AG08395 (cell line): Measurements from ENCODE around the gene RPP25L.
A peak's percentile ranks its signal among the peaks of the same experiment; 100 is the strongest.

ENCODE experiments used
- DNase-seq: peaks from one replicate; pipeline ENCODE4 v3.0.0; 2012; ENCODE audit warnings: mixed read lengths, low spot score

The RPP25L gene

DNA sequence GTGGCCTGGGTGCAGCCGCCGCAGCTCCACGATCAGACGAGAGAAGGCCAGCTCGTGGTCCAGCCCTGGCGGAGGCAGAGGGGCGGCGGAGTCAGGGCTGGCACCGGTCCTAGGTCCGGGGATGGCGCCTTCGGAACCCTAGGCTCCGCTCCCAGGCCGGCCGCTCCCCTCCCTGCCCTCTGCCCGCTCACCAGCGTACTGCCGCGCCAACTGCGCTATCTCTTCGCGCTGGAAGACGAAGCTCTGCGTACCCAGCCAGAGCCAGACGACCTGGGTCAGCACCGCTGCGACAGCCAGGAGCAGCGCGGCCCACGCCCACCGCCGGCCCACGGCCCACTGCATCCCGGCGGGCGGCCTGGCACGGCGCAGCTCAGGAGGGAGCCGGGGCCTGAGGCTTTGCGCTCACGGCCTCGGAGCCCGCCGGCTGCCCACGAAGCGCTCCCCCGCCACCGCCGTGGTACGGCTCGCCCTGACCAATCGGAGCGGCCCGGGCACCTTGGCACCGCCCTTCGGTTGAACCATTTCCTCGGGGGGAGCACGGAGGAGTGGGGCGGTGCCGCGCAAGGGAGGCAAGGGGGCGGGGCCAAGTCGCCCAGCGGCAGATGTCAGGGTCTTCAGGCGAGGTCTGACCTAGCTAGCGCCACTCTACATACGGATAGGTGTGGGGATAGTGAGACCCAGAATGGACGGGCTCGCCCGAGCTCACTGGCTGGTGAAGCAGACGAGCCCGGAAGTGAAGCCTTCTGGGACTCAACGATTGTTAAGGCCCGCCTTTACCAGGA, 25.6 kb upstream of the RPP25L start, which contains the start of gene SIGMAR1:
Gene SIGMAR1, minus strand, starts transcription at position 432 of the 782 bp plus-strand sequence. Its CDS starts 90 bp downstream, at position 342.
- DNase-seq: peak; percentile 96

DNA sequence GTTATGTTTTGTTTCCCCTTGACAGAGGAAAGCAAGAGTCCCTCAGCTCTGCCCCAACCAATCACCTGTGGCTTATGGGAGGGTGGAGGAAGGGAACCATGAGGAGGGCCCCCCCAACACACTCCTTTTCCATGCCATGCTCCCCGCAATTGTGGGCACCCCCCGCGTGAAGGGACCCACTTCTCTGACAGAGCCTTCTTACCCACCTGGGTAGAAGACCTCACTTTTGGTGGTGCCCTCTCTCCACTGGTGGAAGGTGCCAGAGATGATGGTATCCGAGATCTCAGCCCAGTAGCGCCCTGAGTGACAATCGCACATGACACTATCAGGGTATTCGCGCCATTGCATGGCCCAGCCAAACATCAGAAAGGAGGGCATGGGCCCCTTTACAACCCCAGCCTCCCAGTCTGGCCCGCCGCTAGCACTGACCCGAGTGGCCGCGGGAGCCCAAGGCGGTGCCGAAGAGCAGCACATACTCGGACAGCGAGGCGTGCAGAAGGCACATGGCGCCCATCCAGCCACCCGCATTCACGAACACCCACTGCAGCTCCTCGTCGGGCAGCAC, 25.0 kb upstream of the RPP25L start:
- DNase-seq: peak; percentile 45

DNA sequence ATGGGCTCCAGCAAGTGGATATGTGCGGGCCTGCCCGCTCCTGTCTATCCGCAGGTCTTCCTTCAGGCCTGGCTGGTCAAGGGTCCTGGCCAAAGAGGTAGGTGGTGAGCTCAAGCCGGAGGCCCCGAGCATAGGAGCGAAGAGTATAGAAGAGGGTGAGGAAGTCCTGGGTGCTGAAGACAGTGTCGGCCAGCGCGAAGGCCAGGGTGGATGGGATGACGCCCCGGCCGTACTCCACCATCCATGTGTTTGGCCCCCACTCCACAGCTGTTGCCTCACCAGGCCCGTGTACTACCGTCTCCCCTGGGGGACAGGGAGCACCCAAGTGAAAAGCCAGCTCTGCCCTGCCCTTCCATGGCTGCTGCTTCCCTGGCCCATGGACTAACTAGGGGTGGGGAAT, 23.7 kb upstream of the RPP25L start:
- DNase-seq: no peak

DNA sequence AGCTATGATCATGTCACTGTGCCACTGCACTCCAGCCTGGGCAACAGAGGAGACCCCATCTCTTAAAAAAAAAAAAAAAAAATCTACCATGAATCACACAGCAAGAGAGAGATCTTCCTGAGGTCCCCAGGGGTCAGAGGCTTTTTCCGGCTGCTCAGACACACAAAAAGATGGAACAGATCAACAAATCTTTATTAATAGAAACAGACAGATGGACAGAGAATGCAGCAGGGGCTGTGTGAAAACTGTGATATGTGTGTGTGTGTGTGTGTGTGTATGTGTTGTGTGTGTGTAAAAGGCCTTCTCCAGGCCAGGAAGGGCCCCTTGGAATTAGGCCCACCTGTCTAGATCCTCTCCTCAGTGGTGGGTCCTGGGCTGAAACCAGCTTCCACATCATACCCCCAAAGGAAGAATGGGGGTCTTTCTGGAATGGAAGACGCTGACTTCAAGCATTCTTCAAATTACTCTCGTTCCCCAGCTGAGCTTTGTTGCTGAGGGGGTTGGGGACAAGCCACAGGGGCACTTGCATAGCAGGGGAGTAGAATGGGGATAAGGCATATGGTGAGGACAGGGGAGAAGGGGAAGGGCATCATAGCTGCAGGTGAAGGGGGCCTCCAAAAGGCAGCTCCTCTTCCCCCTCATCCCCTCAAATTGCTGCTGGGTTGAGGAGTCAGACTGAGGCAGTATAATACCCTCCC, 22.8 kb upstream of the RPP25L start:
- DNase-seq: no peak

DNA sequence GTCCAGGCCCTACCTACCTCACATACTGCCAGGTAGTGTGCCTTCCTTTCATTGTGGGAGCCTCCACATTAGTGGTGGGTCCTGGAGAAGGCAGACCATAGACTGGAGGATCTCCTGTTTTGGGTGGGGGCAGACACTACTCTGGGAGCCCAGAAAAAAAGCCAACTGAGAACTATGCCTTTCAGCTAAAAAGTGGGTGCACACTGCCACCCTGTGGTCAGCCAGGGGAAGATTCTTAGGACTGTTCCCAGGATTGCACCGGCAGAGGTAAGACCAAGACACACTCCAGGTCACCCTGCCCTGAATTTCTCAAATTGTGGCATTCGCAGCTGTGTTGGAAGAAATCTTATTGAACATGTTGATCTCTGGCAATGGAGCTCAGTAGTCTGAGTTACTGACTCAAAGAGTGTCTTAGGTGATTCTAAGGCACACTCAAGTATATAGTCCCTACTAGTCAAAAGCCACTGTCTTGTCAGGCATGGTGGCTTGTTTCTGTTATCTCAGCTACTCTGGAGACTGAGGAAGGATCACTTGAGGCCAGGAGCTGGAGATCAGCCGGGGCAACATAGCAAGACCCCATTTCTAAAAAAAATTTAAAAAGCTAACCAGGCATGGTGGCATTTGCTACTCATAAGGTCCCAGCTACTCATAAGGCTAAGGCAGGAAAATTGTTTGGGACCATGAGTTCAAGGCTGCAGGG, 22.1 kb upstream of the RPP25L start:
- peak; percentile 77 for DNase-seq

DNA sequence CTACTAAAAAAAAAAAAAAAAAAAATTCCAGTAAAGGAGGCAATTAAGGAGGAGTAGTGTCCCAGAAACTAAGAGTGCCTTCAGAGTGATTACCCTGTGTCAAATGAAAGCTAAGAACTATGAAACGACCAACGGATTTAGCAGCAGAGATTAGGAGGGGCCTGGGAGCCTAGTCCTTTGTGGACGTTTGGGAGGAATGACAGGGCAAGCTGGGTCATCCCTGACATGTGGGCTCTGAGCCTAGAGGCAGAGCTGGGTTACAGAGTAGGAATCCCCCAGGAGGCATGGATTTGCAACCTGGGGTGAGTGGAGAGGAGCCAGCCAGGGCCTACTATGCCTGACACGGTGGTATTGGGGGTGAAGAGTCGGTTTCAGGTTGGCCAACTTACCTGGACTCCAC, 21.3 kb upstream of the RPP25L start:
- DNase-seq: no peak

DNA sequence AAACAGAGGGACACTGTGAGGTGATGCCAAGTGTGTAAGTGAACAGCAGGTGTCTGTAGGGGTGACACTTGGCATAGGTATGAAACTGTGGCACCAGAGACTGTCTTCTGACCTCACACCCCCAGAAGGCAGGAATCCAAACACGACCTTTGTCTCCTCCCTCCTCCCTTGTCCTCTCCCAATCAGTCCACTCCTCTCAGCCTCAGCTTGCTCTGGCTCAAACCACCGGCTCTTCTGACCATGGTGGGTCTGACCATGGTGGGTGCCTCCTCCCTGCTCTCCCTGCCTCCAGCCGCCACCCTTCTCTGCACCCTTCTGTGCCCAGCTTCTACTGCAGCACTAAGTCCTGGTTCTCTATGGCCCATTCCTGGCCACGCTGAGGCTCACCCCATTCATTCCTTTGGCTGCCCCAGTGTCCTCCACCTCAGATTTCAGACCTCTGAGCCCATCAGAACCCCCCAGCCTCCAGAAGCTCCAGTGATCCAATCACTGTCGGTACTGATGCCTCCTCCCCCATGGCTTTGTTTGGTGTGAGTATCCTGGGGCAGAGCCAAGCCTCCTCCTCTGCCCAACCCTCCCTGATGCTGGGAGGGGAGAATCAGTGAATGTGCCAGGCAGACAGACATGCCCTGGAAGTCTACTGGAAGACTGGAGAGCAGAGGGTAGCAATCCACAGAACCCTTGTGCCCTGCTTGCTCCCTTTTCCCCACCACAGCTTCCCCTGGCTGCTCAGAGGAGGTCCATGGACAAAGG, 18.7 kb upstream of the RPP25L start:
- DNase-seq: no peak

DNA sequence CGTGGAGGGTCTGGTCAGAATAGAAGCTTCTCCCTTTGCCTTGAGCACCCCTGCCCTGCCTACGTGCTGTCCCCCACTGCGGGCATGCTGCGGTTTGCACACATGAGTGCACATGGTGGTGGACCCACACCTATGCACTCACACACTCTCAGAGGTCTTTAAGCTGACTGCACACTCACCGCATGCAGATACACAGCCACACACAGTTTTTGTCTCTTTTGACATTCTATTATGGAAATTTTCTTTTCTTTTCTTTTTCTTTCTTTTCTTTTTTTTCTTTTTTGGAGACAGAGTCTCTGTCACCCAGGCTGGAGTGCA, 17.6 kb upstream of the RPP25L start:
- no peak for DNase-seq

DNA sequence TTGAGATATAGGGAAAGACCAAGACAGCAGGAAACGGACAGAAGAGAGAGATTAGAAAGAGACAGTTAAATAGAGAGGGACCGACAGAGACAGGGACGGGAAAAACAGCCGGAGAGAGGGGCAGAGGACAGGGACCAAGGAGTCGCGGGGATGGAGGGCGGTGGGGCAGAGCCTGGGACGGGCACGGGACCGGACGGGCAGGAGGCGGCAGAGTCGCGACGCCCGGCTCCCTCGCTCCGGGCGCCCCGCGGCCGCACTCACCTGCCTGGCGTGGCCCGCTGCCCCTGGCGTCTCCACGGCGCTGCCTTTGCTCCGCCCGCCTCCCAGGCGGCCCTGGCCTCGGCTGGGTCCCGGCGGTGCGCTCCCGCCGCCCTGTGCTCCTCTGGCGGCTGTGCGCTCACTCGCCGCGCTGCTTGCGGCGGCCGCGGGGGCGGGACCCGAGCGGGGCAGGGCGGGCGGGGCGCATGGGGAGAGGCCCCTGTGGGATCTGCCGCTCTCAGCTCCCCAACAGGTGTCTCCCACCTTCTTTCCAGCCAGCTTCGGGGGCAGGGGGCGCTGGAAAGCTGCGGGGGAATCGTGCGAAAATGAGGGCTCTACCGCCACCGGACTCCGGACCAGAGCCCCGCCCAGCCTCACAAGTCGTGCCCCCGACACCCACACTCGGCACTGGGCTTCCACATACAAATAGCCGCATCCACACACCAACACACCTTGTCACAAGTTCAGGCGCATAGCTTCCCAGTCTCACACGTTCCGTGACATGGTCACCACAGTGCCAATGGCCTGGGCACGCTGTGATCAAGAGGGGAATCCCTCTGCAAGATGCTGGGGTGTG, 17.0 kb upstream of the RPP25L start, which contains the start of gene ARID3C:
Gene ARID3C, minus strand, starts transcription at position 411 of the 835 bp plus-strand sequence. CDS start 1,052 bp downstream, outside the sequence.
- DNase-seq: peak; percentile 39

DNA sequence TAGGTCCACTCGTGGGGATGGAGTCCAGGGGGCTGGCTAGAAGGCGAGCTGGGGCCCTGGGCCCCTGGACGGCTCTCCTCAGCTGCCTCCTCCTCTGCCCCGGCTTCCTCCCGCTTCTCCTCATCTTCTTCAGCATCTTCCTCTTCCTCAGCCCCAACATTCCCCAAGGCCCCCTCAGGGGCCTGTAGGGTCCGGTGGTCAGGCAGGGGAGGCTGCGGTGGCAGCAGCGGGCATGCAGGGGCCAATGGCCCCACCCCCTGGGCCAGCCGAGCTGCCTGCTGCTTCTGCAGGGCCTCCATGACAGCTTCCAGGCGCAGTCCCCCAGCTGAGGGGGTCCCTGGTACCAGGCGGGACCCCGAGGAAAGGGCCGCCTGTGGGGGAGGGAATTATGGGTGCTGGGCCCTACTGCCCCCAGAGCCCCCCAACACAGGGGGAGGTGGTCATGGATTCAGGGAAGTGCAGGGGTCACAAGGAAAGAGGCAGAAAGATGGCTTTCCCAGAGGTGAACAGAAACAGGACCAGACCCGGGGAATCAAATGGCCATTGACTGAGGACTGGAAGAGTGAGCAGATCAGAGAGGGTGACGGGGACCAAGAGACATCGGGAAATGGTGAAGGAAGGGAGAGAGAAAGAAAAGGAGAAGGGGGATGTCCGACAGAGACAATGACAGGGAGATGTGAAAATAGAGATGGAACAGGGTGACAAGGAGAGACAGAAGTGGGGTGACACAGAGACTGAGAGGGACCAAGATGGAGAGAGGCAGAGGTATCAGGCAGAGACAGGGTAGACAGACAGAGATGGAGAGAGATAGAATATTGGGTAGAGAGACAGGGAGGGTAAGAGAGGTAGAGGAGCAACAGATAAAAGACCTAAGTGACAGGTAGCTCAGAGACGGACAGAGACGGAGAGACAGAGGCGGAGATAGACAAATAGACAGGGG, 16.1 kb upstream of the RPP25L start:
- no peak for DNase-seq

DNA sequence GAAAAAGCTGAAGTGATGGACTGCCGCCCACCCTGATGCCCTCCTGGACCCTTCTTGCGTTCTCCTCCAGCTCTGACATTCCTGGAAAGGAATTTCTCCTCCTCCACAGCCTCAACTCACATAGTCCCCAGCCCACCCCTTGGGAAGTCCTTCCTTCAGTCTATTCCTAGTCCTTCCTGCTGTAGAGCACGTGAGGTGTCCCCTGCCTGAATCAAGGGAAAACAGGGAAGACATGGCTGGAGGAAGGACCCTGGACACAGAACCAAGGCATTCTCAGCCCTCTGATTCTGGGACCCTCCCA, 13.2 kb upstream of the RPP25L start:
- no peak for DNase-seq

DNA sequence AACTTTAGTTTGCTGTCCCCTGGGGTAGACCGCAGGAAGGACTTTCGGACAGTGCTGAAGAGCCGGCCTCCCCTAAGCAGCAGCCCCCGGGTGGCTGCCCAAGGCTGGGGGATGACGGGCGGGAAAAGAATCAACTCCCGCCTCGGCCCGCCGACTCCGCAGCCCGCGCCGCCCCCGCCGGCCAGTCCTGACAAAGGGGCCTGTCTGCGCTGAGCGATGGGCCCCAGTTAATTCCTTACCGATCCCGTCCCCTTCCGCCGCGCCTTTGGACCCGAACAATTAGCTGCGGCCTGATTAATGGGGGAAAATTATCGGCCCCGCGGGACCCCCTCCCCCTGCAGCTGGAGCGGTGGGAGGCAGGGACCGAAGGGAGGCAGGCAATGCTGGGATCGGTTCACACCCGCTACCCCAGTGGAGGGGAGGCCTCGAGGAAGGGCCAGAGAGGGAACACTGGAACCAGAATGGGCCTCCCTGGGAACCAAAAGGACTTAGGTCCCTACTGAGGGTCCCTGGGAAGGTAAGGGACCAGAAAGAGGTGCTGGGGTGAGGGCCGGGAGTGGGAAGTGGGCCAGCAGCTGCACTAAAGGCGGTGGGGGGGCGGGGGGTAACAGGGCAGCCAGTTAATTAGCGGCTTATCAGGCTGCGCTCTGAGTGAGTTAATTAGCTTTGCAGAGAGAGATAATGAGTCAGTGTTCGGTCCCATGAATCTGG, 12.7 kb upstream of the RPP25L start:
- no peak for DNase-seq

DNA sequence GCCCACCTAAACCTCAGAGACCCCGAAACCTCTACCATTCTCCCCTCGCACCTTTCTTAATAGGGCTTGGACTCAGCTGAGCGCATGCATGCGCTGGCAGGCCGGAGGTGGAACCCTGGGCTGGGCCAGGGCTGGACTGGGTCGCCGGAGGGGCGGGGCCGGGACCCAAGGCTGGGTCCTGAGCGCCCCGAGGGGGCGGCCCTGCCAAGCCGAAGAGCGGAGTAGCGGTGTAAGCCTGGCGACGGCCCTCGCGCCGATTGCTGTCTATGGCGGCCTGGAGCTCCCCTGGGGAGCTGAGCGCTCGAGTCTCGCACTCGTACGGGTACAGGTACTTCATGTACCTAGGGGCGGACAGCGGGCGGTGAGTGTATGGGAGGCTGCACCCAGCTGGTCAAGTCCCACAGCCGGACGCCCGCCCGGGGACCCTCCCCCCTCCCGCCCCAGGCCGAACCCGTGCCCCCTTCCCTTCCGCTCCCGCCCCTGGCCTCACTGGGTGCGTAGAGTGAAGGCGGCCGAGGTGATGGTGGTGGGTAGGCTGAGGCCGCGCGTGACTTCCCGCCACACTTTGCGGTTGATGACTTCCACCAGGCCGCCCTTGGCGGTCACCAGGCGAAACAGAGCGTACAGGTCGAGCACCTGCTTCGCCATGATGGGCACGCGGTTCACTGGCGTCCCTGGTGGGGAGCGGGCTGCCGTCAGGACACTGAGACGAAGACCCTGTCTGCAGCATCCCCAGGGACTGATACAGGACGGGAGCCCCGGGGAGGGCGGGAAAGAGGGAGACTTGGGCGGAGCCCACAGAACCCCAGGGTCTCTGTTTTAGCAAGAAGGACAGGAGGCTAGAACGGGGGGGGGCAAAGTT, 11.7 kb upstream of the RPP25L start:
- no peak for DNase-seq

DNA sequence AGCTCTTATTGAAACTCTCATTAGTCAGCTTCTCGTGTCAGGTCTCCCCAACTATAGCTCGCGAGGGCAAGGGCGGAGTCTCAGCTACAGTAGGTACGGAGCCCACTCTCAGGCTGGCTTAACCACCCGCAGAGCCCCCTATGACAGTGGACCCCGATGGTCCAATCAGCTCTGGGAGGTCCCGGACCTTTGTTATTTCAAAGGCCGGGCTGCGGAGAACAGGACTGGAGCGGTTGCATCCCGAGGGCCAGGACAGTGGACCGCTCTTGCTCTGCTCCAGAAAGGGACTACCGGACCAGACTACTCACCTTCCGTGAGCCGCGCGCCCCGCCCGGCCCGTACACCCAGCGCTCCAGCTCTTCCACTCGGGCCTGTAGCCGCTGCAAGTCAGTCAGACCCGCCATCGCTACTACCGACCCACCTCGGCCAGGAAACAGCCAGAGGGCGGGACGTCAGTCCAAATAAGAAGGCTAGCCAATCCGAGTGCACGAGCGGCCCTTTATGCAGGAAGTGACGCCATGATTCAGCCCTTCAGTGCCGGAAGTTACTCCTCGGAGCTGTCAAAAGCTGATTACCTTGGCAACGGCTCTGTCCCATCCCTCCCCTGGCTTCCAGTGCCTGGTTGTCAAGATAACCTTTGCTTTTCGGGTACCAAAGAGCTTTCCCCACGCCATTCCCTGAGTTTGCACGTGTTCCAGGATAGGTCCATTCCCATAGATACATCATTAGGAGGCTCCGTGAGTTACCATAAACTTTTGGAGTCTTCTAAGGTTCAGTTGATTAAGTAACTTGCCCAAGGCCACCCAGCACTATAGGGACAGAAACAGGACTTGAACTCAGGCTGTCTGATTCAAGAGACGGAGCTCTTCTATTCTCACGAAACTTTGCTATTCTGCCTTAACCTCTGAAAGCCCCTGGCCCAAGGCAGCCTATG, 8.4 kb upstream of the RPP25L start, which contains the start of gene DCTN3:
Gene DCTN3, minus strand, starts transcription at position 435 of the 934 bp plus-strand sequence. Its CDS starts 31 bp downstream, at position 404.
- DNase-seq: peak; percentile 98

DNA sequence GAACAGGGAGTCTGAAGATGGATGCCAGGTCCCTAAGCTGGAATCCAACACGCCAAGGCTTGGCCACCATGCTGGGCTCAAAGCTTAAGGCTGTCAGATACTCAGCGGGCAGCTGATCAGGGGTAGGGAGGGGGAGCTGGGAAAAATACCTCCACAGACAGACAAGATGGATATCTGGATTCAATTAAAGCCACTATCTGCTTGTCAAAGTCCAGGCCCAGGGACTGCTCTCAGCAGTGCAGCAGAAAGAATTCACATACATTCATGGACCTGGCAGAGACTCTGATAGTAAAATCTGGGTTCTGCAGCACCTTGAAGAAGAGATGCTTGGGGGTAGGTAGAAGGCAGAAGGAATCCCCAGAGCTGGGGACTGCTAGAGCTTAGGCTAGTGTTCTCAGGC, 3.2 kb upstream of the RPP25L start:
- DNase-seq: no peak

DNA sequence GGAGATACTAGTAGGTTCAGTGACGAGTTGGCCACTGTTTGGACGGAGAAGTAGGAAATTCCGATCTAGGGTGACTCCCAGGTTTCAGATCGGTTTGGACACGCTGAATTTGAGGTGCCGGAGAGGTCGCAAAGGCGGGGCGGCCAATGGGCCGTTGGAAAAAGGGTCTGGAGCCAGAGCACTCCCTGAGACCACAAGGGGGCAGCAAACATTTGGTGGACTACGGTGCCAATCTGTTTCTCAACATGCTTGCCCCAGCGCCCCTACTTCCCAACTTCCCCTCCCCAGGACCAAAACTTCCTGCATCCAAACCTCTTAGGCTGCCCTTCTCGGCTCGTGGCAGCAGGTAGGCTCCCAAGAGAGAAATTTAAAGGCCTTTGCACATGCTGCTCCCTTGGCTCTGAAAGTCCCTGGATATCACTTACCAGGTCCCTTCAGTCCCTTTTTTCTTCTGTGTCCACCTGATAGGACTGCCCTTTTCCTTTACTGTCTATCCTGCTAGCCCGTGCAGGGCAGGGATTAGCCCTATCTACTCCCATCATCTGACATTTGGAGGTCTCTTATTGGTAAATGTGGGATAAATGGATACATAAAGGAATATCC, 992 bp upstream of the RPP25L start:
- peak; percentile 82 for DNase-seq
